Mammary epithelial cell (primary cell): ENCODE results near the gene PREX1.

Source experiments
- CTCF ChIP-seq, 2 donors: IDR thresholded peaks in 1 of 2; conservative IDR thresholded peaks in 1 of 2; 2 replicates each; pipeline ENCODE4 v1.5.1; 2011 to 2012; ENCODE audit warnings: inconsistent platforms in 2 of 2, low read length in 2 of 2, mild to moderate bottlenecking in 2 of 2, control low read depth in 1 of 2, low read depth in 1 of 2; ENCODE audit not compliant: insufficient read depth in 1 of 2; ENCODE audit errors: extremely low read depth in 1 of 2
- EZH2 ChIP-seq: IDR thresholded peaks from 2 replicates; pipeline ENCODE4 v1.6.1; 2012; ENCODE audit warnings: low read length, inconsistent platforms, borderline replicate concordance

- TF ChIP-seq CTCF (conservative IDR thresholded peaks at IDR 0.05 in 1 of 2, IDR thresholded peaks at IDR 0.05 in 1 of 2; ENCODE audit: extremely low read depth in 1 of 2, insufficient read depth in 1 of 2, low read depth in 1 of 2, low read length in 2 of 2) (no peak), EZH2 (no peak)
Measured at GRCh38 chr20:48866936-48867335, 39.1 kb upstream of the PREX1 start.
